ENCODE results near the gene SH3GL2. TPM values are rescaled to one million over a fixed set of nuclear protein-coding genes. Genes with fewer than 3 reads are reported as not detected.
"Not testable (repeated sequence)": the region's sequence is repeated elsewhere in the genome, so short reads cannot be mapped to it uniquely, and the experiment has no call there.

Gene SH3GL2
- total RNA-seq, 4 donors from 2014 or later: not detected

DNA sequence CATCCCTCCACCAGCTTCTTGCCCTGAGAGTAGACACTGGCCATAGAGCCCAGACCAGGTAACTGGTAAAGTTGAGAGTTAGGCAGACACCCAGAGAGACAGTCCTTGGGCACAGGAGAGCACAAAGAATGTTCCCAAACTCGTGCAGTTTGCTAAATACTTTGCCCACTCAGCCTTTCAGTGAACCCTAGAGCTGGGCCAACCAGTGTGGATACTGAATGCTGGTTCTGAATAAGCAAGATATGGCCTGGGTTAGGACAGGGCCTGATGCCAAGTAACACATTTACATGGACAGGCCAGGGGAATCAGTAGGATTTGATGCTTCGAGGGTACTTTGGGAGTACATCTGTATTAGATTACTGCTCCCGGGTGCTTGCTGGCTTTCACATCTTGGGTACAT, 185.4 kb downstream of the SH3GL2 start:
- 48 to 56% methylated on average over 3 of the region's 3 CpGs for WGBS, 2 donors

DNA sequence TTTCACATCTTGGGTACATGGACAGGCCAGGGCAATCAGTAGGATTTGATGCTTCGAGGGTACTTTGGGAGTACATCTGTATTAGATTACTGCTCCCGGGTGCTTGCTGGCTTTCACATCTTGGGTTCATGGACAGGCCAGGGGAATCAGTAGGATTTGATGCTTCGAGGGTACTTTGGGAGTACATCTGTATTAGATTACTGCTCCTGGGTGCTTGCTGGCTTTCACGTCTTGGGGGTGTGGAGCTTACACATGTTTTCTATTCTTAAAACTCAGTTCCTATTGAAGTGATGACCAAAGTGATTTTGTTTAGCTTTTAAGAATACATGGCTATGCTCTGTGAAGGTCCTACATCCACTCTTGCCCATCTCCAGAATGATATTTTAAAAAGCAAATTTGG, 186.3 kb downstream of the SH3GL2 start:
- not testable (repeated sequence) for H3K4me3 ChIP-seq; H3K27me3 ChIP-seq; H3K4me1 ChIP-seq; H3K36me3 ChIP-seq; DNase-seq (ENCODE audit: low spot score in 2 of 2); H3K27ac ChIP-seq; H3K9me3 ChIP-seq
- 70 to 73% methylated on average over 2 to 3 of the region's 4 CpGs for WGBS, 2 donors

More for the DNA sequence above, 185.4 kb downstream of the SH3GL2 start:
- TF ChIP-seq, protein P1, sequence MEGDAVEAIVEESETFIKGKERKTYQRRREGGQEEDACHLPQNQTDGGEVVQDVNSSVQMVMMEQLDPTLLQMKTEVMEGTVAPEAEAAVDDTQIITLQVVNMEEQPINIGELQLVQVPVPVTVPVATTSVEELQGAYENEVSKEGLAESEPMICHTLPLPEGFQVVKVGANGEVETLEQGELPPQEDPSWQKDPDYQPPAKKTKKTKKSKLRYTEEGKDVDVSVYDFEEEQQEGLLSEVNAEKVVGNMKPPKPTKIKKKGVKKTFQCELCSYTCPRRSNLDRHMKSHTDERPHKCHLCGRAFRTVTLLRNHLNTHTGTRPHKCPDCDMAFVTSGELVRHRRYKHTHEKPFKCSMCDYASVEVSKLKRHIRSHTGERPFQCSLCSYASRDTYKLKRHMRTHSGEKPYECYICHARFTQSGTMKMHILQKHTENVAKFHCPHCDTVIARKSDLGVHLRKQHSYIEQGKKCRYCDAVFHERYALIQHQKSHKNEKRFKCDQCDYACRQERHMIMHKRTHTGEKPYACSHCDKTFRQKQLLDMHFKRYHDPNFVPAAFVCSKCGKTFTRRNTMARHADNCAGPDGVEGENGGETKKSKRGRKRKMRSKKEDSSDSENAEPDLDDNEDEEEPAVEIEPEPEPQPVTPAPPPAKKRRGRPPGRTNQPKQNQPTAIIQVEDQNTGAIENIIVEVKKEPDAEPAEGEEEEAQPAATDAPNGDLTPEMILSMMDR (IDR thresholded peaks at IDR 0.05): no peak
- TF ChIP-seq EP300 (IDR thresholded peaks at IDR 0.05) (no peak), POLR2A (IDR thresholded peaks at IDR 0.05) (no peak)
- Histone ChIP-seq H3K4me3 (no peak overlapping the region), H3K9me3 (no peaks in the 10 kb centered on the region), H3K27ac (no peak overlapping the region), H3K27me3 (no peaks in the 10 kb centered on the region), H3K36me3 (no peaks in the 10 kb centered on the region), H3K4me1 (no peaks in the 10 kb centered on the region)
- no peak for DNase-seq (ENCODE audit: low spot score in 2 of 2)

DNA sequence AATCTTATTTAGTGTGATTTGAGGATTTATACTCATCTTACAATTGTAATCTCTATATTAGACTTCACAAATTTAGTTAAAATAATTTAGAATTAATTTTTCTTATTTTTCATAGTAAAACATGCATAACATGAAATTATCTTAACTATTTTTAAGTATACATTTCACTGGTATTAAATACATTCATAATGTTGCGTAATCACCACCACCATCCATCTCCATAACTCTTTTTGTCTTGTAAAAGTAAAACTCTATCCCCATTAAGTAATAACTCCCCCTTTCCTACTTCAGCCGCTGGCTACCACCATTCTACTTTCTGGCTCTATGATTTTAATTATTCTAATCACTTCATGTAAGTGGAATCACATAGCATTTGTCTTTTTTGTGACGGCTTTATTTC, 193.4 kb downstream of the SH3GL2 start:
- no peak overlapping the region for H3K27ac ChIP-seq
- H3K36me3 ChIP-seq: no peaks in the 10 kb centered on the region
- no peak for DNase-seq (ENCODE audit: low spot score in 2 of 2)
- no peak overlapping the region for H3K4me3 ChIP-seq
- no peaks in the 10 kb centered on the region for H3K9me3 ChIP-seq
- H3K27me3 ChIP-seq: no peaks in the 10 kb centered on the region
- H3K4me1 ChIP-seq: no peaks in the 10 kb centered on the region
- 93 to 94% methylated on average over 3 of the region's 3 CpGs for WGBS, 2 donors
- TF ChIP-seq EP300 (IDR thresholded peaks at IDR 0.05): no peak

DNA sequence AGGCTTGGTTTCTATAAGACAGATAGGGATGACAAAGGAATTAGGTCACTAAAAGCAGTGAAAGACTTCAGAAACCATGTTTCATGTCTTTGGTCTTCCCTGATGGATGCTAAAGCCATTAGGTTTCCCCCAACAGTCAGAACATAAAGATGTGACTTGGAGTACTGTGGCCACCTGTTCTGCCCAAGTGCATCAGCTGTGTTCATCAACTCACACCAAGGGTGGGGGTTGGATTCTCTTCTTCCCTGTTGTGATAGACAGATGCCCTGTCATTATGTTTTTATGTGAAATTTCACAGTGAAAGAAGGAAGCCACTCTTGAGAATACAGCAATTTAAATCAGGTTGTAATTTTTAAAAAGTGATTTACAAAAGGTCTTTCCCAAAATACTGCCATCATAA, 196.8 kb downstream of the SH3GL2 start:
- DNase-seq (ENCODE audit: low spot score in 2 of 2): no peak
- Histone ChIP-seq H3K36me3 (no peaks in the 10 kb centered on the region), H3K4me1 (no peaks in the 10 kb centered on the region), H3K4me3 (no peak overlapping the region), H3K9me3 (no peaks in the 10 kb centered on the region), H3K27me3 (no peaks in the 10 kb centered on the region), H3K27ac (no peak overlapping the region)
- TF ChIP-seq, protein P1 (IDR thresholded peaks at IDR 0.05): no peak

DNA sequence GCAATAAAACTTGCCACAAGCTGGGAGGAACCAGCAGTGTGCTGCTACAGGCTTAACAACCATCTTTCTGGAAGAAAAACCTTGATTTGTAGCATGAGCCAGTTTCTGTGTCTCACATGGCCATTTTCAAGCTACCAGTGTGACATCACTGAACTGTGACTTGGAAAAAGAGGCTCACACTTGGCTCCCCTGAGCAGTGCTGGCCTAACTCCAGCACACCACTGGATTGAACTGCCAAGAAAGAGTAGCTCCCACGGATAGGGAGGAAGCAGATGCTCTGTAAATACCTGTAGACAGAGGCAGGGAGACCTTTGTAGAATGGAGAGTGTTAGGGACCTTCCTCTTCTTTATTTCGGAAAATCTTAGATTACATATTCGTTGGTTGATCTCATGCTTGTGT, 197.9 kb downstream of the SH3GL2 start:
- Histone ChIP-seq H3K27ac (no peak overlapping the region), H3K27me3 (no peaks in the 10 kb centered on the region), H3K36me3 (no peaks in the 10 kb centered on the region), H3K4me3 (no peak overlapping the region), H3K9me3 (no peaks in the 10 kb centered on the region), H3K4me1 (no peaks in the 10 kb centered on the region)
- DNase-seq (ENCODE audit: low spot score in 2 of 2): no peak
- 38 to 46% methylated on average over 3 of the region's 3 CpGs for WGBS, 2 donors
- TF ChIP-seq POLR2A (IDR thresholded peaks at IDR 0.05): no peak
- TF ChIP-seq, protein P1 (IDR thresholded peaks at IDR 0.05): no peak
- no peak for TF ChIP-seq EP300 (IDR thresholded peaks at IDR 0.05)

DNA sequence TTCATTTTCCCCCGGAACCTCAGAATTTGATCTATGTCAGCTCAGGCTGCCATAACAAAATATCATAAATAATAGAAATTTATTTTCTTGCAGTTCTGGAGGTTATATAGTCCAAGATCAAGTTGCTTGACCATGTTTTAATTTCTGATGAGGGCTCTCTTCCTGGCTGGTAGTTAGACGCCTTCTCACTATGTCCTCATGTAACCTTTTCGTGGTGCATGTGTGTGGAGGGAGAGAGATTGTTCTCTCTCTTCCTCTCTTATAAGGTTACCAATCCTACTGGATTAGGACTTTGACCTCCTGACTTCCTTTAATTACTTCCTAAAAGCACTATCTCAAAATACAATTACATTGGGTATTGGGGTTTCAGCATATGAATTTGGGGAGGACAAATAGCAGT, 198.6 kb downstream of the SH3GL2 start:
- Histone ChIP-seq H3K36me3 (no peaks in the 10 kb centered on the region), H3K27ac (no peak overlapping the region), H3K9me3 (no peaks in the 10 kb centered on the region), H3K27me3 (no peaks in the 10 kb centered on the region), H3K4me1 (no peaks in the 10 kb centered on the region), H3K4me3 (no peak overlapping the region)
- TF ChIP-seq POLR2A (IDR thresholded peaks at IDR 0.05) (no peak), EP300 (IDR thresholded peaks at IDR 0.05) (no peak)
- TF ChIP-seq, protein P1 (IDR thresholded peaks at IDR 0.05): no peak
- WGBS, 2 donors: 83 to 84% methylated on average over 3 of the region's 3 CpGs
- DNase-seq (ENCODE audit: low spot score in 2 of 2): no peak
